ENCODE data around the gene ARSG.

The ARSG gene

DNA sequence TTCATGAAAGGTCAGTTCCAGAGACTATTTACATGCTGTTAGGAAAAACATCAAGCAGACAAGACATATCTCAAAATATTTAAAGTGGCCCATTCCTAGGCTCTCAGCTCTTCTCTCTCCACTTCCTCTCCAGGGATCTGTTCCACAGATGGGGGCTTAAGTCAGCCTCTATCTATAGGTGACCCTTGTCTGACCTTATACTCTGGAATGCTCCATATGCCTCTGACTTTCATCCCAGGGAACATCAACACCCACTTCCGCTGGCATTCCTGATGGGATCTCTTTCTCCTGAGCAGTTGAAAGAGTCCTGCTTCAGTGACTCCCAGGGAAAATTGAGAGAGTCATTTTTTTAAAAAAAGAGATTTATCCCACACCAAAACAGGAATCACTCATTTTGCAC lies 177.5 kb downstream of the ARSG start:
- no peak overlapping the region for H3K27ac ChIP-seq
- H3K4me3 ChIP-seq (ENCODE audit: low read depth in 1 of 2, low read length in 1 of 2) = no peak overlapping the region
- peaks cover 6% of the 10 kb centered on the region for H3K27me3 ChIP-seq

More for the DNA sequence above, 177.5 kb downstream of the ARSG start:
- H3K36me3 ChIP-seq = no peaks in the 10 kb centered on the region
- H3K9me3 ChIP-seq = no peaks in the 10 kb centered on the region
- H3K4me1 ChIP-seq (ENCODE audit: control insufficient read depth in 1 of 2, insufficient read depth in 1 of 2, low read depth in 1 of 2, low read length in 1 of 2) = no peaks in the 10 kb centered on the region
- TF ChIP-seq, protein P1, sequence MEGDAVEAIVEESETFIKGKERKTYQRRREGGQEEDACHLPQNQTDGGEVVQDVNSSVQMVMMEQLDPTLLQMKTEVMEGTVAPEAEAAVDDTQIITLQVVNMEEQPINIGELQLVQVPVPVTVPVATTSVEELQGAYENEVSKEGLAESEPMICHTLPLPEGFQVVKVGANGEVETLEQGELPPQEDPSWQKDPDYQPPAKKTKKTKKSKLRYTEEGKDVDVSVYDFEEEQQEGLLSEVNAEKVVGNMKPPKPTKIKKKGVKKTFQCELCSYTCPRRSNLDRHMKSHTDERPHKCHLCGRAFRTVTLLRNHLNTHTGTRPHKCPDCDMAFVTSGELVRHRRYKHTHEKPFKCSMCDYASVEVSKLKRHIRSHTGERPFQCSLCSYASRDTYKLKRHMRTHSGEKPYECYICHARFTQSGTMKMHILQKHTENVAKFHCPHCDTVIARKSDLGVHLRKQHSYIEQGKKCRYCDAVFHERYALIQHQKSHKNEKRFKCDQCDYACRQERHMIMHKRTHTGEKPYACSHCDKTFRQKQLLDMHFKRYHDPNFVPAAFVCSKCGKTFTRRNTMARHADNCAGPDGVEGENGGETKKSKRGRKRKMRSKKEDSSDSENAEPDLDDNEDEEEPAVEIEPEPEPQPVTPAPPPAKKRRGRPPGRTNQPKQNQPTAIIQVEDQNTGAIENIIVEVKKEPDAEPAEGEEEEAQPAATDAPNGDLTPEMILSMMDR (IDR thresholded peaks at IDR 0.05) = no peak
